DND-41 (cell line): ENCODE data around the gene SMLR1.

Experiments used
- ATAC-seq: fragments of 200-7000 bp; cut with Tn5 transposase; 3 replicates; pipeline ENCODE4 v1.9.1; 2021; ENCODE audit warnings: low read depth; ENCODE audit not compliant: insufficient read depth
- DNase-seq: peaks from one replicate; pipeline ENCODE4 v3.0.0-alpha.2; 2020
- H2AFZ ChIP-seq: 2 replicates; pipeline ENCODE4 v1.6.0; 2012; ENCODE audit warnings: low read depth, low read length
- H3K27ac ChIP-seq: 2 replicates; pipeline ENCODE4 v1.5.1; 2012; ENCODE audit warnings: low read length, inconsistent platforms
- H3K27me3 ChIP-seq: fragments of 200-600 bp; sonication (generic); 2 replicates; pipeline ENCODE4 v1.6.0; 2012; ENCODE audit warnings: low read length, mild to moderate bottlenecking, inconsistent platforms; ENCODE audit not compliant: insufficient read depth, poor library complexity
- H3K36me3 ChIP-seq: 2 replicates; pipeline ENCODE4 v1.5.1; 2012; ENCODE audit warnings: low read length, inconsistent platforms; ENCODE audit not compliant: insufficient read depth
- H3K4me1 ChIP-seq: 2 replicates; pipeline ENCODE4 v1.5.1; 2012; ENCODE audit warnings: mild to moderate bottlenecking, low read length; ENCODE audit not compliant: insufficient read depth
- H3K4me2 ChIP-seq: 2 replicates; pipeline ENCODE4 v1.6.0; 2012; ENCODE audit warnings: mild to moderate bottlenecking, moderate library complexity, low read length, inconsistent platforms; ENCODE audit not compliant: insufficient read depth
- H3K4me3 ChIP-seq, 2 experiments: fragments of 200-600 bp in 1 of 2; shearing (Covaris generic) in 1 of 2; 2 replicates each; pipeline ENCODE4 v1.5.1; 2012 to 2016; ENCODE audit warnings: inconsistent platforms in 2 of 2, low read length in 2 of 2, mild to moderate bottlenecking in 2 of 2, low read depth in 1 of 2, moderate library complexity in 1 of 2
- H3K79me2 ChIP-seq: 2 replicates; pipeline ENCODE4 v1.6.0; 2012; ENCODE audit warnings: low read length, inconsistent platforms; ENCODE audit not compliant: insufficient read depth
- H3K9ac ChIP-seq: 2 replicates; pipeline ENCODE4 v1.6.0; 2012; ENCODE audit warnings: low read depth, mild to moderate bottlenecking, inconsistent platforms, low read length, moderate library complexity
- H3K9me3 ChIP-seq: 2 replicates; pipeline ENCODE4 v1.5.1; 2012; ENCODE audit warnings: low read length, moderate library complexity, mild to moderate bottlenecking, inconsistent platforms; ENCODE audit not compliant: insufficient read depth, severe bottlenecking
- H4K20me1 ChIP-seq: 2 replicates; pipeline ENCODE4 v1.6.0; 2012; ENCODE audit warnings: low read length; ENCODE audit not compliant: insufficient read depth
- EZH2 ChIP-seq: IDR thresholded peaks from 3 replicates; pipeline ENCODE4 v1.6.1; 2012; ENCODE audit warnings: borderline replicate concordance, low read depth, mild to moderate bottlenecking, moderate library complexity, low read length, inconsistent platforms; ENCODE audit not compliant: severe bottlenecking
- TF ChIP-seq, protein P1 (sequence below): IDR thresholded peaks from 2 replicates; pipeline ENCODE4 v1.5.1; 2012; ENCODE audit warnings: borderline replicate concordance, low read length, moderate library complexity, mild to moderate bottlenecking; ENCODE audit not compliant: poor library complexity, severe bottlenecking; ENCODE audit errors: extremely low read depth

SMLR1 gene

DNA sequence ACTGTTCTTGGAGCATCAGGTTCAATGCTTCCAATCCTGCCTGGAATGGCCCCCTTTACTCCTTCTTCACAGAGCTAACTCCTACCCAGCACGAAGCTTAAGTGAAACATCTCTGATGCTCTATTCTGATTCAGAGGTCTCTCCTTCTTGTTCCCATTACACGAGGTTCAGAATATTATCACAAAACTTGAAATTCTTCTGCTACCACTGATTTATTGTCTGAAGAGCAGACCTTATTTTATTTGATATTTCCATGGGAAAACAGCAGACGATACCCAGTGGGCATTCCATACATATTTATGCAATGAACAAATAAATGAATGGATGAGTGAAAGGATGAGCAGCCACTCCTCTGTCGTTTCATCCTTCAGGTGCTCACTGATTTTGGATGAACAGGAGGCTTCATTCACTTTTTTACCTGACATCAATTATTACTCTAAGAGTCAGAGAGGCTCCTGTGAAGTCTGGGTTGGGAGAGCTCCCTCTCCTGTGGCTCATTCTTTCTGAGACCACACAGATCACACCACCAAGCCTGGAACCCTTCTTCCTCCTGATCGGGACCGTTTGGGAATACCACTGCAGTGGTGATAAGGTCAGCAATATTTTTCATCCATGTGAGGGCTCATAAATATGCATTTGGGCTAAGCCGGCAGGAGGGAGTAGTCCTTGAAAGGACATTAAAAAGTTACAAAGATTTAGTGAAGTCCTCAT, 25.8 kb downstream of the SMLR1 start:
- TF ChIP-seq EZH2: no peak
- TF ChIP-seq, protein P1, sequence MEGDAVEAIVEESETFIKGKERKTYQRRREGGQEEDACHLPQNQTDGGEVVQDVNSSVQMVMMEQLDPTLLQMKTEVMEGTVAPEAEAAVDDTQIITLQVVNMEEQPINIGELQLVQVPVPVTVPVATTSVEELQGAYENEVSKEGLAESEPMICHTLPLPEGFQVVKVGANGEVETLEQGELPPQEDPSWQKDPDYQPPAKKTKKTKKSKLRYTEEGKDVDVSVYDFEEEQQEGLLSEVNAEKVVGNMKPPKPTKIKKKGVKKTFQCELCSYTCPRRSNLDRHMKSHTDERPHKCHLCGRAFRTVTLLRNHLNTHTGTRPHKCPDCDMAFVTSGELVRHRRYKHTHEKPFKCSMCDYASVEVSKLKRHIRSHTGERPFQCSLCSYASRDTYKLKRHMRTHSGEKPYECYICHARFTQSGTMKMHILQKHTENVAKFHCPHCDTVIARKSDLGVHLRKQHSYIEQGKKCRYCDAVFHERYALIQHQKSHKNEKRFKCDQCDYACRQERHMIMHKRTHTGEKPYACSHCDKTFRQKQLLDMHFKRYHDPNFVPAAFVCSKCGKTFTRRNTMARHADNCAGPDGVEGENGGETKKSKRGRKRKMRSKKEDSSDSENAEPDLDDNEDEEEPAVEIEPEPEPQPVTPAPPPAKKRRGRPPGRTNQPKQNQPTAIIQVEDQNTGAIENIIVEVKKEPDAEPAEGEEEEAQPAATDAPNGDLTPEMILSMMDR: no peak
- Histone ChIP-seq H2AFZ (no peak overlapping the region), H4K20me1 (no peaks in the 10 kb centered on the region), H3K27ac (no peak overlapping the region), H3K36me3 (peaks cover 13% of the 10 kb centered on the region; the same call in 1 of the 2 replicates), H3K79me2 (no peaks in the 10 kb centered on the region), H3K4me1 (no peaks in the 10 kb centered on the region), H3K9me3 (no peaks in the 10 kb centered on the region), H3K27me3 (no peaks in the 10 kb centered on the region), H3K9ac (no peak overlapping the region), H3K4me3 (no peak overlapping the region), H3K4me2 (no peak overlapping the region)
- no peak for ATAC-seq
- no peak for DNase-seq

DNA sequence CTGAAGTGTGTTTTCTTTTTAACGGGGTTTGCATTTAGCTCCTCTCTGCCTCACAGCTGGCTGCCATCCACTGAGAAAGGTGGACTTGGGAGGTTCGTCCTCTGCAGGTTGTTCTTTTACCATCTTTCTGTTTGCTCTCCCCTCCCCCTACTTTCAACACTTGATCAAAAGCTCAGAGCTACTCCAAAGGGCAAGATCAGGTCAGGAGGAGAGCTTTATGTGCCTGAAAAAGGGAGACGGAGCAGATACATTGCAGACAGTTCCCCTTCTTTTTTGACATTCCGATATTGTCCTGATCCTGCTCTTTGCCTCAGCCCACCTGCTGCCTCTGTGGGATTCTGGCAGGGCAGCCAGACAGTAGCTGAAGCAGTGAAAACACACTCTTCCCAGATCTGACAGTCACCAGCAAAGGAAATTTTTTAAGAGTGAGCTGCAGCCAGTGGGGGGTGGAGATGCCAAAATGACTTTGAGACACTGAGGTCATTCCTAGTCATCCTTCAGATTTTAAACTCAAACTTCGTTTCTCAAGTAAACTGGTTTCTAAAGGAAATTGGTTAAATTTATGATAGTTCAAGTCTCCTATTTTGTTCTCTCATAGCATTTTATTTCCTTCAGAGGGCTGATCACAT, 26.5 kb downstream of the SMLR1 start:
- H3K4me1 ChIP-seq: no peaks in the 10 kb centered on the region
- H3K4me2 ChIP-seq: no peak overlapping the region
- DNase-seq (no peak), ATAC-seq (no peak)
- H3K27ac ChIP-seq: no peak overlapping the region
- H3K9me3 ChIP-seq: no peaks in the 10 kb centered on the region
- no peak overlapping the region for H3K4me3 ChIP-seq
- H3K36me3 ChIP-seq: peaks cover 16% of the 10 kb centered on the region; the same call in 1 of the 2 replicates
- H3K79me2 ChIP-seq: no peaks in the 10 kb centered on the region
- no peaks in the 10 kb centered on the region for H4K20me1 ChIP-seq
- H3K27me3 ChIP-seq: no peaks in the 10 kb centered on the region
- H2AFZ ChIP-seq: no peak overlapping the region
- H3K9ac ChIP-seq: no peak overlapping the region
- TF ChIP-seq, protein P1: no peak
- no peak for TF ChIP-seq EZH2

DNA sequence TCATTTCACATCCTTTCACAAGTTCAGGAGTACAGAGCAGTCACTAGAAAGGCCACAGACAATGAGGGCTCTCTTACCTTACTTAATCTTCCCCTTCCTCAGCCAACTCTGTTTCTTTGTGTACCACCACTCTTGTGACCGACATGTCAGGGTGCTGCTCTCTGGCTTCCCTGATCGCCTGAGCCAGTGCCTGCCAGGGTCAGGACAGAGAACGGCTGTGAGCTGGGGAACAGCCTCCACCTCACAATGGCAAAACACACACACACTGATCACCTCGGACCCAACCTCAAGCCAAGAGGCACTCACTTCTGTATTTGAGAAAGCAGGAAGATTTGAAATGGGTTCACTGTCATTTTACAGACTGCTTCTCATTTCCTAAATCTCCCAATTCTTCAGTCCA, 30.8 kb downstream of the SMLR1 start:
- no peak for DNase-seq
- H3K36me3 ChIP-seq: peaks cover 18% of the 10 kb centered on the region; the same call in 1 of the 2 replicates
- H3K9ac ChIP-seq: no peak overlapping the region
- H2AFZ ChIP-seq: no peak overlapping the region
- H3K4me3 ChIP-seq: no peak overlapping the region
- no peak for ATAC-seq
- no peak for TF ChIP-seq EZH2
- TF ChIP-seq, protein P1: no peak
- H3K9me3 ChIP-seq: no peaks in the 10 kb centered on the region
- H3K4me2 ChIP-seq: no peak overlapping the region
- H3K27ac ChIP-seq: no peak overlapping the region
- no peaks in the 10 kb centered on the region for H3K79me2 ChIP-seq
- no peaks in the 10 kb centered on the region for H3K27me3 ChIP-seq
- no peaks in the 10 kb centered on the region for H4K20me1 ChIP-seq
- H3K4me1 ChIP-seq: no peaks in the 10 kb centered on the region
